GM13977 (cell line): ENCODE results near the gene KIAA0825.

ENCODE experiments used
- DNase-seq: peaks from one replicate; pipeline ENCODE4 v3.0.0; 2012; ENCODE audit warnings: low spot score
- in situ Hi-C: fragments of 300-500 bp; cut with MboI; formaldehyde crosslinking; loops from one replicate; pipeline ENCODE4 v1.12.0; 2022; ENCODE audit warnings: low sequenced_read_pairs, low pct_unique_long_range_greater_than_20kb, mixed read lengths, inconsistent platforms; ENCODE audit not compliant: unreplicated experiment
- TF ChIP-seq, protein P1 (sequence below): IDR thresholded peaks from 2 replicates; pipeline ENCODE4 v1.5.1; 2012; ENCODE audit warnings: mild to moderate bottlenecking, control low read depth; ENCODE audit not compliant: insufficient read depth; ENCODE audit errors: extremely low read depth, missing control alignments

The KIAA0825 gene

DNA sequence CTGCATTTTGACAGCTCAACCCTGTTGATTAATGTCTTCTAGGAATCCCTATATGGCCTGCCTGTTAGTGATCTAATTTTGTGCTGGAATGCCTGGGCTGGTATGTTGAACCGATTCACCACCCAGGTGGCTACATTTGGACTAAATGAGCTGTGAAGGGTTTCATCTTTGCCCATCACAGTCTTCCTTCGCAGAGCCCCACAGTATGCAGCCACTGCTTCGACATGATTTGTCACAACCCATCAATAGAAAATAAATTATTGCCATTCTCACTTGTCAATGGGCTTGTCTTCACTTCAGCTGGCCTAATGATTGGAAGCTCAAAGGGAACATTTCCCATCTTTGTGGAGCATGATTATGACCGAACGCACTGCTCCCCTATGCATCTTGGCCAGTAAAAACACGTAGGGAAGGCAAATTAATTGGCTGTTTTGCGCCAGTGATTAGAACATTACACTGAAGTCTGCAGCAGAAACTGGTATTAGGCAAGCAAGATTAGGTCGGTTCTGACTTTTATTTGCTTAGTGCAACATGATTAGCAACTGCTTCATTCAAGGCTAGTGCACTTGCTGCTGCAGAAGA lies 408.5 kb downstream of the KIAA0825 start:
- DNase-seq, result no peak
- in situ Hi-C loops, result no loop called here

DNA sequence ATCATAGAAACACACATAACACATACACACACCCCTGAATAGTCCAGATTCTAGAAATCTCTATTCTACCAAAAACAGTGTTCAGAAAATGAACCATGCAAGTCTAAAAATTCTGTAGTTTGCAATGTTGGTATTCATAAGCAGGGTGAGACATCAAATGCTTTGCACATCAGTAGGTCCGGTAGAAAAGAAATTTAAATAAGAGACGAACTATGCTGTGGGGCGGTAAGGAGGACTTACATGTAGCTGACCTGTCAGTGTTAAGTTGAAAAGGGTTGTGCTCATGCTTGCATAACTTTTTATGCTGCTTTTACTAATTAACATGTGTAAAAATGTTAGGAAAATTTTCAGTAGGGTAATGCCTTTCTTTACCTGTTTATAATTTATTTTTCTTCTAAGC lies 409.1 kb downstream of the KIAA0825 start:
- TF ChIP-seq, protein P1, sequence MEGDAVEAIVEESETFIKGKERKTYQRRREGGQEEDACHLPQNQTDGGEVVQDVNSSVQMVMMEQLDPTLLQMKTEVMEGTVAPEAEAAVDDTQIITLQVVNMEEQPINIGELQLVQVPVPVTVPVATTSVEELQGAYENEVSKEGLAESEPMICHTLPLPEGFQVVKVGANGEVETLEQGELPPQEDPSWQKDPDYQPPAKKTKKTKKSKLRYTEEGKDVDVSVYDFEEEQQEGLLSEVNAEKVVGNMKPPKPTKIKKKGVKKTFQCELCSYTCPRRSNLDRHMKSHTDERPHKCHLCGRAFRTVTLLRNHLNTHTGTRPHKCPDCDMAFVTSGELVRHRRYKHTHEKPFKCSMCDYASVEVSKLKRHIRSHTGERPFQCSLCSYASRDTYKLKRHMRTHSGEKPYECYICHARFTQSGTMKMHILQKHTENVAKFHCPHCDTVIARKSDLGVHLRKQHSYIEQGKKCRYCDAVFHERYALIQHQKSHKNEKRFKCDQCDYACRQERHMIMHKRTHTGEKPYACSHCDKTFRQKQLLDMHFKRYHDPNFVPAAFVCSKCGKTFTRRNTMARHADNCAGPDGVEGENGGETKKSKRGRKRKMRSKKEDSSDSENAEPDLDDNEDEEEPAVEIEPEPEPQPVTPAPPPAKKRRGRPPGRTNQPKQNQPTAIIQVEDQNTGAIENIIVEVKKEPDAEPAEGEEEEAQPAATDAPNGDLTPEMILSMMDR, result no peak
- in situ Hi-C loops, result no loop called here
- DNase-seq, result no peak

More for the DNA sequence above, 408.5 kb downstream of the KIAA0825 start:
- TF ChIP-seq, protein P1, result no peak

- TF ChIP-seq, protein P1, result no peak
- DNase-seq, result no peak
- in situ Hi-C loops, result no loop called here
Measured at GRCh38 chr5:94199566-94199965, 418.8 kb downstream of the KIAA0825 start.

- TF ChIP-seq, protein P1, result no peak
- in situ Hi-C loops, result no loop called here
Measured at GRCh38 chr5:94197970-94198369, 420.4 kb downstream of the KIAA0825 start.

DNA sequence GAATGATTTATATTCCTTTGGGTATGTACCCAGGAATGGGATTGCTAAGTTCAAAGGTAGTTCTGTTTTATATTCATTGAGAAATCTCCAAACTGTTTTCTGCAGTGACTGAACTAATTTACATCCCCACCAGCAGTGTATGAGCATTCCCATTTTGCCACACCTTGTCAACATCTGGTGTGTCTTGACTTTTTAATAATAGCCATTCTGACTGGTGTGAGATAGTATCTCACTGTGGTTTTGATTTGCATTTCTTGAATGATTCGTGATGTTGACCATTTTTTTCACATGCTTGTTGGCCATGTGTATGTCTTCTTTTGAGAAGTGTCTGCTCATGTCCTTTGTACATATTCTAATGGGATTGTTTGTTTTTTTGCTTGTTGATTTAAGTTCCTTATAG lies 421.5 kb downstream of the KIAA0825 start:
- in situ Hi-C loops, result no loop called here

More at GRCh38 chr5:94197970-94198369, 420.4 kb downstream of the KIAA0825 start:
- no peak for DNase-seq

DNA sequence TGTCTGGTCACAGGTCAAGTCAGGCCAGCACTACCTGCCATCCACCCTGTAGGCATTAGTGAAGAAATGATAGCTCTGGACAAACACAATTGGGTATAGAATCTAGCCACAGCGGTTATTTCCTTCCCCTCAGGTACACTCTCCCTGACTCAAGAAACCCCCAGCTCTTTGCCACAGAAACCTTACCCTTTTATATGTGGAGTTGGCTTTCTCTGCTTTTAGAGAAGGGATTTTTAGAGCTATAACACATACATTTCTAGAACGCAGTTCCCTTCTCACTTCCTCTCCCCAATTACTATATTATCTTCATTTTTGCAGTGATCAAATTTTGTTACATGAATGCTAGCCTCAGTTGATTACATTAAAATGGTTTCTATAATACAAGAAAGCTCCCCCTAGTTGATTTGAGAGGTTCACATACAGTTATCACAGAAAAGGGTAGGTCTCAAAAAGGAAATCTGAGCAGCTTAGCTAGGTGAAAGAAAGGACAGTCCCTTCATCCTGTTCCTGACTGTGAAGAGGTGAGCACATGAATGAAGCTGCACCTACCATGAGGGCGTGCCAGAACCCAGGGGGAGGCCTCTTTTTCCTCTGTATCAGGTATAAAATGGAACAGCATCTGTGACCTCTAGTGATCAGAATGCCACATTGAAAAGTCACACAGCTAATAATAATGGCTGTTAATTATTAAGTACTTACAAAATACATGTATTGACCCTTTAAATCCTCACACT lies 425.6 kb downstream of the KIAA0825 start:
- DNase-seq, result peak; percentile 10
- in situ Hi-C loops, result no loop called here
- TF ChIP-seq, protein P1, result peak; percentile 17

More for the DNA sequence above, 421.5 kb downstream of the KIAA0825 start:
- TF ChIP-seq, protein P1, result no peak
- no peak for DNase-seq
